Duodenal mucosa (tissue), 2 donors: ENCODE data around the gene GPR50.

Experiments
- H3K27ac ChIP-seq: one replicate; pipeline ENCODE4 v1.7.0; 2013; ENCODE audit warnings: low read depth, low read length
- H3K27me3 ChIP-seq, 2 donors: one replicate each; pipeline ENCODE4 v1.7.0; 2013; ENCODE audit warnings: low read length in 2 of 2, control low read depth in 1 of 2; ENCODE audit not compliant: insufficient read depth in 2 of 2, control insufficient read depth in 1 of 2
- H3K36me3 ChIP-seq, 2 donors: one replicate each; pipeline ENCODE4 v1.7.0; 2013; ENCODE audit warnings: low read length in 2 of 2, control low read depth in 1 of 2; ENCODE audit not compliant: insufficient read depth in 2 of 2, control insufficient read depth in 1 of 2
- H3K4me1 ChIP-seq, 2 donors: one replicate each; pipeline ENCODE4 v1.7.0; 2013; ENCODE audit warnings: low read length in 2 of 2, control low read depth in 1 of 2; ENCODE audit not compliant: insufficient read depth in 2 of 2, control insufficient read depth in 1 of 2
- H3K4me3 ChIP-seq, 2 donors: one replicate each; pipeline ENCODE4 v1.7.0; 2013; ENCODE audit warnings: low read length in 2 of 2, low read depth in 1 of 2
- H3K9ac ChIP-seq, 2 donors: one replicate each; pipeline ENCODE4 v1.7.0; 2013; ENCODE audit warnings: low read length in 2 of 2, low read depth in 1 of 2
- H3K9me3 ChIP-seq, 2 donors: one replicate each; pipeline ENCODE4 v1.7.0; 2013; ENCODE audit warnings: low read length in 2 of 2, control low read depth in 1 of 2; ENCODE audit not compliant: control insufficient read depth in 1 of 2

GPR50 gene

DNA sequence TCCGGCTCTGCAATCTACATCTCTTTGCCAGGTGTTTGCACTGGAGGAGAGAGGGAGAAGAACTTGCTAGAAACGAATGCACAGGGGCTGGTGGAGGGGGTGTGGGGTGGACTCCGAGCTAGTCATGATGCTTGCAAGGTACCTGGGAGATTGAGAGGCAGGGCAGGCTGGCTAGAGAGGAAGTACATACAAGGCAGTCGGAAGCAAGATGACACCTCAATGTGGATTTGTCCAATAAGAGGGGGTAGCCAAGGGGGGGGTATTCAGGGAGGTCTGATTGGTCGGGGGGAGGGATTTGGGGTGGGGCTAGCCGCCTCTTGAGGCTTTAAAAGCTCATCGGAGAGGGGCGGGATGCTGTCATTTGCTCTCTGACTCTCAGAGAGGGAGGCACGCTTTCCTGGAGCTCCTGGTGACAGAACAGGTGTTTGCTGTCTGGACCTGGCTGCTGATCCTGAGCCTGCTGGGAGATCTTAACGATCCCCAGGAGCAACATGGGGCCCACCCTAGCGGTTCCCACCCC, at the start of gene GPR50:
GPR50 (plus strand) TSS at position 354 of the 520 bp plus-strand sequence; CDS start at position 492, 138 bp downstream.
- no peak within 1 kb of the TSS for H3K9ac ChIP-seq
- no peaks in the 10 kb centered on the region for H3K9me3 ChIP-seq
- H3K27me3 ChIP-seq, result peaks cover 4 to 12% of the 10 kb centered on the region in 2 donors
- H3K4me1 ChIP-seq, result no peaks in the 10 kb centered on the region
- H3K4me3 ChIP-seq, result no peak within 1 kb of the TSS
- no peak within 1 kb of the TSS for H3K27ac ChIP-seq
- H3K36me3 ChIP-seq, result no peaks in the 10 kb centered on the region

DNA sequence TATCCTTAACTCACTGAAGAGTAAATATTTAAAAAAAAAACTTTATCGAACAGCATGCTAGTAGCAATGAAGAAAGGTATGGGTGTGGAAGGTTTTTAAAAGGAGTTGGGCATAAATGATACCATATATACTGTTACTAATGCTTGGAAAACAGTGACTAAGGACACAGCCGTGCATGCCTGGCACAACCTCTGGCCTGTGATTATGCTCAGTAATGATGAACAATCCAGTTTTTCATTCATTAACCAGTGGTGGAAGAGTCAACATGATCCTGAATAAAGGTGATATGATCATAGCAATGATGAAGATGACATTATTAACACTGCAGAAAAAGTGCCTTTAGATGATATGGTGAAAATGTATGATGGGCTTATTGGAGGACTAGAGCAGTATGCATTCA, 43.9 kb upstream of the GPR50 start:
- no peaks in the 10 kb centered on the region for H3K27me3 ChIP-seq
- H3K4me1 ChIP-seq, result no peaks in the 10 kb centered on the region
- no peak overlapping the region for H3K9ac ChIP-seq
- no peak overlapping the region for H3K27ac ChIP-seq
- no peaks in the 10 kb centered on the region for H3K36me3 ChIP-seq
- no peak overlapping the region for H3K4me3 ChIP-seq
- no peaks in the 10 kb centered on the region for H3K9me3 ChIP-seq

DNA sequence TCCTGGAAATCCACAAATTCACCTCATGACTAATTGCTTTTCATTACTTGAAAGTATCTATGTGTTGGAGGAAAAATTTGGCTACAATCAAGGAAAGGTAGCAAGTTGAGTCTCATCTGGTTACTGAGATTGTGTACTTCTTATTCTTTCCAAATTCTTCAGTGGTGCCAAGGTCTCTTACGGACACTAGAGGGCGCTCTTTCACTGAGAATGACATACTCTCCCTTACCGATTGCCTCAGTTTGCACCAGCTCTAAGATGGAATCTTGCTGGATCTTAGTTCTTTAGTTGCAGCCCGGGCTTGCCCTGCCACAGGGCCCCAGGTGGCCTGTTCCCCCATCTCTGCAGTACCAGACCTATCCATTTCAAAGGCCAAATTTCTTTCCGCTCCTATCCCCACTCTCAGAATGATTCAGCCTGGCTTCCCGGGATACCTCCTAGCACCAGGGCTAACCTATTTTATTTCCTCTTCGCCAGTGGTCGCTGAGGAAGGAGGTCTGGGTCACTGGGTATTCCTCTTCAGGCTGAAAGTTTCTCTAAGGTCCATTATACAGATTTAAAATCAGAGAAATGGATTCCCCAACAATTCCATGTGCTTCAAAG, 24.6 kb upstream of the GPR50 start:
- Histone ChIP-seq H3K4me1 (no peaks in the 10 kb centered on the region), H3K27me3 (no peaks in the 10 kb centered on the region), H3K4me3 (no peak overlapping the region), H3K36me3 (no peaks in the 10 kb centered on the region), H3K9ac (no peak overlapping the region), H3K27ac (no peak overlapping the region), H3K9me3 (no peaks in the 10 kb centered on the region)

DNA sequence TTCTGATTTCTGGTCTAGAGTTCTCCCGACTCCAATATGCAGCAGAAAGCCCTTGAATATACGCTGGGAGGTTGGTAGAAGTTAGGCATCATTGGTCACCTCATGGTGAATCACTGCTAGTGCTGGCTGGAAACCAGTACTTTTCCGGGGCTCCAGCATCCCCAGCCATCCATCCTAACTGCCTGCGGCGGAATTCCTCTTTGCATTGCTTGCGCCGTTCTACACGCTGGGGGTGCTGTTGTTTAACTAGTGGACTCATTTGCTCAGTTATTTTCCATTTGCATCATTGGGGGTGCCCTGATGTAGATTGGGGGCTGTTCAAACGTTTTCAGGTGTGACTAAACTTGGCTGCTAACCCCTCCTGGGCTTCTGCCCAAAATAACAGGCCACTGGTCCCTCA, 23.3 kb upstream of the GPR50 start:
- Histone ChIP-seq H3K36me3 (no peaks in the 10 kb centered on the region), H3K27ac (no peak overlapping the region), H3K9me3 (no peaks in the 10 kb centered on the region), H3K4me1 (no peaks in the 10 kb centered on the region), H3K9ac (no peak overlapping the region), H3K27me3 (no peaks in the 10 kb centered on the region), H3K4me3 (no peak overlapping the region)

DNA sequence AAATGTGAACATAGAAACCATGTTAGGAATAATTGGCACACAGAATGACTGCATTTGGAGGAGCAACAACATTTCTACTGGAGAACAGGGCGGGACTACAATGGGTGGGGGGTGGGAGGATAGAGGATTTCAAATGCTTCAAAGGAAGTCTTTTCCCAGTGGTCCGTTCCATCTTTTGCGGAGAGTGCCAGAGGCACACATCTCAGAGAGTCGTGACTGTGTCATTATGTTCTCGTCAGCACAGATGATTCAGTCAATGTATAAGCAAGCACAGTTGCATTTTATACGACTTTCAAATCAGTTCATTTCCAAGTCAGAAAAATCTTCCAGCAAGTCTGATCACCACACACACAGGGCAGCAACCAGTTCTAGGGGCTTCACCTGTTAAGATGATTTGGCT, 22.7 kb upstream of the GPR50 start:
- Histone ChIP-seq H3K9me3 (no peaks in the 10 kb centered on the region), H3K27ac (no peak overlapping the region), H3K4me1 (no peaks in the 10 kb centered on the region), H3K9ac (no peak overlapping the region), H3K4me3 (no peak overlapping the region), H3K36me3 (no peaks in the 10 kb centered on the region), H3K27me3 (no peaks in the 10 kb centered on the region)

DNA sequence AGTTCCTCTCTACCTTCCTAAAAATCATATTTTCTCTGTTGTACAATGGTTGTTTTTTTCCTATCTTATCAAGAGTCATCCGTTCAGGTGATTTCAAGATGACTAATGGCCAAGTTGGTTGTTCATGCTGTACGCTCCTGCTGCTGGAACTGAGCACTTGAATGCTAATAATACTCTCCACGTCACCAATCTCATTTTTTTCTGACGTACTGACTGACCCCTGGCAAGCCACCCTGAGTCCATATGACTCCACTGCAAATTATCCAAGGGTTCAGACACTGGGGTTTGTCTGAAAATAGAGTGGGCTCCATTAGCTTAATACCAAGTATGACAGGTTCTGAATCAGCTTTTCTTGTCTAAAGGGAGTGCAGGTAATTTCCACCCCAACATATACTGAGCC, 21.1 kb upstream of the GPR50 start:
- Histone ChIP-seq H3K4me3 (no peak overlapping the region), H3K9ac (no peak overlapping the region), H3K27me3 (no peaks in the 10 kb centered on the region), H3K4me1 (no peaks in the 10 kb centered on the region), H3K36me3 (no peaks in the 10 kb centered on the region), H3K9me3 (no peaks in the 10 kb centered on the region), H3K27ac (no peak overlapping the region)

DNA sequence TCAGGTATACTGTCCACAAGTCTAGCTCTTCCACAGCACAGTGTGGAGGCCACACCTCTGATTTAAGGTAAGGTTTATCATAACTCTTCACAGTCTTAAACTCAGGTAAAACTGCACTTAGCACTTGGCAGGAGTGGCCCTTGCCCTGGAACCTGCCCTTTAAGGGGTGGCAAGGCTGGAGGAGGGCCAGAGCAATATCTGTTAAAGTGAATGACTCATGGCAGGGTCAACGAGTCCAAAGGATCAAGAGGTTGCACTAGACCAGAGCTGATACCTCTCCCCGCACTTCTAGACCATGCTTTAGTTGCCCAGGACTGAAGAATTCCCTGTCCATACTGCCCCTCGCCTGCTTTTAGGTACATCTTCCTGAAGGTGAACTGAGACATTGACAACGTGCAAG, 14.7 kb upstream of the GPR50 start:
- H3K36me3 ChIP-seq, result no peaks in the 10 kb centered on the region
- no peaks in the 10 kb centered on the region for H3K4me1 ChIP-seq
- H3K9ac ChIP-seq, result no peak overlapping the region
- H3K27me3 ChIP-seq, result no peaks in the 10 kb centered on the region
- no peak overlapping the region for H3K27ac ChIP-seq
- no peak overlapping the region for H3K4me3 ChIP-seq
- no peaks in the 10 kb centered on the region for H3K9me3 ChIP-seq

DNA sequence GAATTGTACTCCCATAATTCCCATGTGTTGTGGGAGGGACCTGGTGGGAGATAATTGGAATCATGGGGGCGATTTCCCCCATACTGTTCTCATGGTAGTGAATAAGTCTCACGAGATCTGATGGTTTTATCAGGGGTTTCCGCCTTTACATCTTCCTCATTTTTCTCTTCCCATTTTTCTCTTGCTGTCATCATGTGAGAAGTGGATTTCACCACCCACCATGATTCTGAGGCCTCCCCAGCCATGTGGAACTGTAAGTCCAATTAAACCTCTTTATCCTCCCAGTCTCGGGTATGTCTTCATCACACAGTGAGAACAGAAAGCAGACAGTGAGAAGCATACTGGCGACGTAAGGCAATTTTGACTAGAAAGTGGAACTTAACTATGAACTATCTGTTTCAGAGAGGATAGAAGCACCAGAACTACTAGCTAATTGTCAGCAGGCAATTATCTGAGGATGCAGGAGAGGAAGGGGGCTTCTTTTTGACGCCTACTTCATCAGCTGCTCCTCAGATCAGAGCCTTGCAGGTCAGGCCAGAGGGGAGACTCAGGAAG, 8.5 kb upstream of the GPR50 start:
- H3K9me3 ChIP-seq, result no peaks in the 10 kb centered on the region
- H3K4me3 ChIP-seq, result no peak overlapping the region
- no peaks in the 10 kb centered on the region for H3K36me3 ChIP-seq
- no peak overlapping the region for H3K9ac ChIP-seq
- H3K27me3 ChIP-seq, result no peaks in the 10 kb centered on the region
- H3K27ac ChIP-seq, result no peak overlapping the region
- no peaks in the 10 kb centered on the region for H3K4me1 ChIP-seq

DNA sequence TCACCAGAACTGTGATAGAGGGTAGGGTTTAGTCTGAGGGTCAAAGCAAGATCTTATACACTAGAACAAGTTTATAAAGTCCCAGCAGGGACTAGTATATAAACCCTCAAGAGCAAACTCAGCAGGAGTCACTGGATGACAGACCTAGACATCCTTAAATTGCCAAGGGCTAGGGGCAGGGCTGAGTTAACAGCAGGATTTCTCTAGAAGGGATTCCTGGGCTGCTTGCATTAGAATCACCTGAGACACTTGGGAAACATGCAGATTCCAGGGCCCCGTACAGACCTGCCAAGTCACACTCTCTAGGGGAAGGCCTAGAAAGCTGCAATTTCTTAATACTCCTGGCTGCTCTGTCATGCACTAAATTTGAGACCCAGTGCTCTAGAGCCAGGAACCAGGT, 6.6 kb upstream of the GPR50 start:
- Histone ChIP-seq H3K4me1 (no peaks in the 10 kb centered on the region), H3K36me3 (no peaks in the 10 kb centered on the region), H3K9ac (no peak overlapping the region), H3K9me3 (no peaks in the 10 kb centered on the region), H3K27me3 (peaks cover 0 to 4% of the 10 kb centered on the region in 2 donors), H3K4me3 (no peak overlapping the region), H3K27ac (no peak overlapping the region)

DNA sequence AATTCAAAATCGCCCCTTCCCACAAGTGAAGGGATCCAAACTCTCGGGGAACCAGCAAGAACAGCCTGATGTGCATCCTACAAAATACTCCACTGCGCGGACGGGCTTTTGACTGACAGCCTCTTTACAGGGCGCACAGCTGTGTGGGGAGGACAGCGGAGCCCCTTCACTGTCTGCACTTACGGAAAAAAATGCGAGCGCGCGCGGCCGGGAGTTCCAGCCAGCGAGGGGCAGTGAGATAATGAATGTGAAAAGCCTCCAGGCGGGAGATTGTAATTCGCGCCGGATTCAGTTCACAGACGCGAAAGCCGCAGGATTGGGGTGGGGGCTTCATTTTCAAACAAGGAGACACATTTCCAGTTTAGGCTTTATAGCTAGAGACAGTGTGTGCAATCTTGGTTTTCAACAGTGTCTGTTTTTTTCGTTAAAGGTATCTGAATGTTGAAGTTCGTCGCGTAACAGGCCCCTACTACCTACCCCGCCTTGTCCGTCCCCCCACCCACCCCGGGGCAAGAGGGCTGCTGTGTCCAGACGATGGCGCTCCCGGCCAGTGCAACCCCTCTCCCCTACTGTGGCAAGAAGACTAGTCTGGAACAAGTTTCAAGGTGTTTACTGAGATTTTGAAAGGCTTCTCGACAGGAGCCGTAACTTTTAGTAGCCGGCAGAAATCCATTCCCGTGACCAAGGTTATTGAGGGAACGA, 1.7 kb upstream of the GPR50 start:
- no peaks in the 10 kb centered on the region for H3K36me3 ChIP-seq
- no peak overlapping the region for H3K9ac ChIP-seq
- H3K27me3 ChIP-seq, result peaks cover 4 to 12% of the 10 kb centered on the region in 2 donors
- H3K9me3 ChIP-seq, result no peaks in the 10 kb centered on the region
- no peak overlapping the region for H3K27ac ChIP-seq
- no peak overlapping the region for H3K4me3 ChIP-seq
- no peaks in the 10 kb centered on the region for H3K4me1 ChIP-seq
